Loucy (cell line): ENCODE data around the gene PKHD1.

Source experiments
- H2AFZ ChIP-seq: fragments of 200-600 bp; sonication (generic); 2 replicates; pipeline ENCODE4 v1.6.0; 2016; ENCODE audit warnings: antibody characterized with exemption, mild to moderate bottlenecking, low read length, moderate library complexity
- H3F3A ChIP-seq: fragments of 200-600 bp; 2 replicates; pipeline ENCODE4 v1.6.0; 2016; ENCODE audit warnings: antibody characterized with exemption, low read depth, mild to moderate bottlenecking
- H3K27me3 ChIP-seq: fragments of 200-600 bp; sonication (generic); 2 replicates; pipeline ENCODE4 v1.6.1; 2014; ENCODE audit warnings: low read length, mild to moderate bottlenecking; ENCODE audit not compliant: insufficient read depth, poor library complexity, severe bottlenecking
- H3K36me3 ChIP-seq: fragments of 200-600 bp; sonication (generic); 2 replicates; pipeline ENCODE4 v1.6.1; 2016; ENCODE audit warnings: low read length; ENCODE audit not compliant: insufficient read depth
- H3K4me1 ChIP-seq: fragments of 200-600 bp; sonication (generic); 2 replicates; pipeline ENCODE4 v1.5.1; 2014; ENCODE audit warnings: low read length, mild to moderate bottlenecking; ENCODE audit not compliant: insufficient read depth, poor library complexity, severe bottlenecking
- H3K4me2 ChIP-seq: fragments of 200-600 bp; sonication (generic); 2 replicates; pipeline ENCODE4 v1.6.0; 2014; ENCODE audit warnings: antibody characterized with exemption, low read length, low read depth, mild to moderate bottlenecking; ENCODE audit not compliant: poor library complexity, severe bottlenecking
- H3K4me3 ChIP-seq: fragments of 200-600 bp; sonication (generic); 2 replicates; pipeline ENCODE4 v1.5.1; 2014; ENCODE audit warnings: low read length, mild to moderate bottlenecking, mixed read lengths; ENCODE audit not compliant: poor library complexity, severe bottlenecking
- H3K79me2 ChIP-seq: fragments of 200-600 bp; sonication (generic); 2 replicates; pipeline ENCODE4 v1.6.1; 2014; ENCODE audit warnings: low read length; ENCODE audit not compliant: insufficient read depth
- H3K9ac ChIP-seq: fragments of 200-600 bp; sonication (generic); 2 replicates; pipeline ENCODE4 v1.6.0; 2014; ENCODE audit warnings: mild to moderate bottlenecking, low read depth, low read length, moderate library complexity; ENCODE audit not compliant: poor library complexity, severe bottlenecking
- H3K9me2 ChIP-seq: fragments of 200-600 bp; sonication (generic); replicated peaks from 2 replicates; pipeline ENCODE4 v1.6.1; 2016; ENCODE audit warnings: low read depth, low read length, mixed read lengths
- H3K9me3 ChIP-seq: fragments of 200-600 bp; sonication (generic); 2 replicates; pipeline ENCODE4 v1.6.1; 2014; ENCODE audit warnings: mild to moderate bottlenecking, antibody characterized with exemption, low read length, low read depth; ENCODE audit not compliant: insufficient read depth
- H4K20me1 ChIP-seq: fragments of 200-600 bp; sonication (generic); 2 replicates; pipeline ENCODE4 v1.6.0; 2014; ENCODE audit warnings: antibody characterized with exemption, low read length, mild to moderate bottlenecking; ENCODE audit not compliant: insufficient read depth, poor library complexity, severe bottlenecking
- EZH2phosphoT487 ChIP-seq: fragments of 200-600 bp; IDR thresholded peaks from 2 replicates; pipeline ENCODE4 v1.6.1; 2018; ENCODE audit warnings: antibody characterized with exemption, mild to moderate bottlenecking, moderate library complexity, borderline replicate concordance
- TF ChIP-seq, protein P1 (sequence below): fragments of 200-600 bp; sonication (generic); conservative IDR thresholded peaks from 2 replicates; pipeline ENCODE4 v1.5.1; 2014; ENCODE audit warnings: mild to moderate bottlenecking, antibody characterized with exemption, low read length

Gene PKHD1

DNA sequence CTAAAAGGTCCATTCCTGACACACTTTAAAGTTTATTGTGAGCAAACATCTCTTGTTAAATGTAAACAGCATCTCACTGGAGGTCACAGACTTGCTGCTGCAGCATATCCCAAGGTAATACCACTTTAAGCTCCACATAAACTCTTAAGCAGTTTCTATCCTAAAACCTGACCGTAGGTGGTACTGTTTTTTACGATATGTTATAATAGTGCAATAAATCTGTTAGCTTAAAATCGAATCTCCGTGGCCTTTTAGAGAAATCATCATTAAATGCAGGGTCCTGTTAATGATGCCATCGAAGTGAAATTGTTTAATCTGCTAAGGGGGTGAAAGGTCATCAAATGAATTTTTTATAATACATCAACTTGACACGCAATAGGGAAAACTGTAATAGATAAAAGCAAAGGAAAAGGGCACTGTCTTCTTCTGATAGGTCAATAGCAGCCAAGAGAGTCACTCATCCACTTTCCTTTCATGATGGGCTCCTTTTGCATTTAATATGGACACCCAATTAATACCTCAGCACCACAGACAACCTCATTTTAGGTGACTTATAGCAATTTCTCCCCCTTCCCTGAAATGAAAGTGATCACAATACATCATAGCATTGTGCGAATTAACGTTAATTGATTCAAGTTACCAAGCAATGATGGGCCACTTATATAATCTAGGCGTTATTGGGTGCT, 436.1 kb downstream of the PKHD1 start:
- Histone ChIP-seq H3K36me3 (no peaks in the 10 kb centered on the region), H3K4me3 (no peak overlapping the region), H3K9ac (no peak overlapping the region), H3K79me2 (no peaks in the 10 kb centered on the region), H3K4me1 (no peaks in the 10 kb centered on the region), H3K9me2 (no peaks in the 10 kb centered on the region), H2AFZ (no peak overlapping the region), H4K20me1 (no peaks in the 10 kb centered on the region), H3F3A (no peaks in the 10 kb centered on the region), H3K4me2 (no peak overlapping the region), H3K9me3 (no peaks in the 10 kb centered on the region), H3K27me3 (no peaks in the 10 kb centered on the region)
- no peak for TF ChIP-seq EZH2phosphoT487
- TF ChIP-seq, protein P1, sequence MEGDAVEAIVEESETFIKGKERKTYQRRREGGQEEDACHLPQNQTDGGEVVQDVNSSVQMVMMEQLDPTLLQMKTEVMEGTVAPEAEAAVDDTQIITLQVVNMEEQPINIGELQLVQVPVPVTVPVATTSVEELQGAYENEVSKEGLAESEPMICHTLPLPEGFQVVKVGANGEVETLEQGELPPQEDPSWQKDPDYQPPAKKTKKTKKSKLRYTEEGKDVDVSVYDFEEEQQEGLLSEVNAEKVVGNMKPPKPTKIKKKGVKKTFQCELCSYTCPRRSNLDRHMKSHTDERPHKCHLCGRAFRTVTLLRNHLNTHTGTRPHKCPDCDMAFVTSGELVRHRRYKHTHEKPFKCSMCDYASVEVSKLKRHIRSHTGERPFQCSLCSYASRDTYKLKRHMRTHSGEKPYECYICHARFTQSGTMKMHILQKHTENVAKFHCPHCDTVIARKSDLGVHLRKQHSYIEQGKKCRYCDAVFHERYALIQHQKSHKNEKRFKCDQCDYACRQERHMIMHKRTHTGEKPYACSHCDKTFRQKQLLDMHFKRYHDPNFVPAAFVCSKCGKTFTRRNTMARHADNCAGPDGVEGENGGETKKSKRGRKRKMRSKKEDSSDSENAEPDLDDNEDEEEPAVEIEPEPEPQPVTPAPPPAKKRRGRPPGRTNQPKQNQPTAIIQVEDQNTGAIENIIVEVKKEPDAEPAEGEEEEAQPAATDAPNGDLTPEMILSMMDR: no peak

GRCh38 chr6:51648774-51649173, 438.6 kb downstream of the PKHD1 start:
- H3K9ac ChIP-seq: no peak overlapping the region
- H3K4me2 ChIP-seq: no peak overlapping the region
- H3K9me2 ChIP-seq: no peaks in the 10 kb centered on the region
- no peaks in the 10 kb centered on the region for H3K79me2 ChIP-seq
- no peaks in the 10 kb centered on the region for H4K20me1 ChIP-seq
- no peak overlapping the region for H3K4me3 ChIP-seq
- no peaks in the 10 kb centered on the region for H3K9me3 ChIP-seq
- H3F3A ChIP-seq: no peaks in the 10 kb centered on the region
- no peaks in the 10 kb centered on the region for H3K36me3 ChIP-seq
- no peaks in the 10 kb centered on the region for H3K4me1 ChIP-seq
- TF ChIP-seq, protein P1: no peak
- no peak for TF ChIP-seq EZH2phosphoT487
- no peaks in the 10 kb centered on the region for H3K27me3 ChIP-seq
- H2AFZ ChIP-seq: no peak overlapping the region

DNA sequence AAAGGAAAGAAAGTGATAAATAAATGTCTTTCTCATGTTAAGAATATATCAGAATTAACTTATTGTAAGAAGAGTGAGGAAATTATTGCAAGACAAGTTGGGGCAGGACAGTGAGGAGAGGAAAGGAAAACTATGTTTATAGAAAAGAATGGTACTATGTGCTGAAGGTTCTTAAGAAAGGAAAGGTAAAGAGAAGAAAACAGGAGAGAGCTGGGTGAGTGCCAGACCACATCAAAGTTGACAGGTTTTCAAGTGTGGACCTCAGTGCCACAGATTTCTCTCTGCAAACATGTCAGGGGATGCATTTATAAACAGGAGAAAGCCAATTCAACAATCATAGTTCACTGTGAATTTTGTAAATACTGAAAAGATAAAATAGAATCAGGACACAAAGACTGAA, 439.2 kb downstream of the PKHD1 start:
- no peaks in the 10 kb centered on the region for H3K27me3 ChIP-seq
- no peaks in the 10 kb centered on the region for H3K9me2 ChIP-seq
- no peaks in the 10 kb centered on the region for H3F3A ChIP-seq
- no peak overlapping the region for H3K4me2 ChIP-seq
- H2AFZ ChIP-seq: no peak overlapping the region
- no peaks in the 10 kb centered on the region for H3K36me3 ChIP-seq
- H3K79me2 ChIP-seq: no peaks in the 10 kb centered on the region
- H3K4me3 ChIP-seq: no peak overlapping the region
- H3K9ac ChIP-seq: no peak overlapping the region
- TF ChIP-seq EZH2phosphoT487: no peak
- TF ChIP-seq, protein P1: no peak
- no peaks in the 10 kb centered on the region for H4K20me1 ChIP-seq
- H3K4me1 ChIP-seq: no peaks in the 10 kb centered on the region
- H3K9me3 ChIP-seq: no peaks in the 10 kb centered on the region; the same call in 1 of the 2 replicates
